Measurements from ENCODE around the gene CHPF. TPM values are rescaled to one million over a fixed set of nuclear protein-coding genes. Genes with fewer than 3 reads are reported as not detected.

Gene CHPF
- total and polyA plus RNA-seq, 10 of the 15 experiments (the other 5 are each of a cell fraction or from before 2014, with no cell fraction given) = 0.09 to 17.4 (median 8.3) TPM; not detected in 1

GRCh38 chr2:219539926-219540678 is 3.5 kb downstream of the CHPF start (continued):
- TF ChIP-seq SKIL (IDR thresholded peaks at IDR 0.05; ENCODE audit: low read depth, poor library complexity, severe bottlenecking) (no peak), GABPA (IDR thresholded peaks at IDR 0.05; ENCODE audit: low read depth) (no peak), ZBTB33 (IDR thresholded peaks at IDR 0.05) (no peak), RELB (IDR thresholded peaks at IDR 0.05; ENCODE audit: low read depth) (no peak), MEF2B (IDR thresholded peaks at IDR 0.05; ENCODE audit: partially characterized antibody, poor library complexity, severe bottlenecking) (no peak), SRF (IDR thresholded peaks at IDR 0.05; ENCODE audit: low read depth in 2 of 2, low read length in 2 of 2) (no peak), PBX3 (IDR thresholded peaks at IDR 0.05; ENCODE audit: insufficient replicate concordance, low read depth, low read length) (no peak), ETV6 (conservative IDR thresholded peaks at IDR 0.05 in 1 of 2, IDR thresholded peaks at IDR 0.05 in 1 of 2; ENCODE audit: borderline replicate concordance in 1 of 2, low read depth in 1 of 2) (no peak)

Measured in GM12878 (cell line).